ENCODE results near the gene OSTM1. TPM values are rescaled to one million over a fixed set of nuclear protein-coding genes. Genes with fewer than 3 reads are reported as not detected.

The OSTM1 gene
- total RNA-seq, 1 experiment from 2014 or later: 20.9 TPM

DNA sequence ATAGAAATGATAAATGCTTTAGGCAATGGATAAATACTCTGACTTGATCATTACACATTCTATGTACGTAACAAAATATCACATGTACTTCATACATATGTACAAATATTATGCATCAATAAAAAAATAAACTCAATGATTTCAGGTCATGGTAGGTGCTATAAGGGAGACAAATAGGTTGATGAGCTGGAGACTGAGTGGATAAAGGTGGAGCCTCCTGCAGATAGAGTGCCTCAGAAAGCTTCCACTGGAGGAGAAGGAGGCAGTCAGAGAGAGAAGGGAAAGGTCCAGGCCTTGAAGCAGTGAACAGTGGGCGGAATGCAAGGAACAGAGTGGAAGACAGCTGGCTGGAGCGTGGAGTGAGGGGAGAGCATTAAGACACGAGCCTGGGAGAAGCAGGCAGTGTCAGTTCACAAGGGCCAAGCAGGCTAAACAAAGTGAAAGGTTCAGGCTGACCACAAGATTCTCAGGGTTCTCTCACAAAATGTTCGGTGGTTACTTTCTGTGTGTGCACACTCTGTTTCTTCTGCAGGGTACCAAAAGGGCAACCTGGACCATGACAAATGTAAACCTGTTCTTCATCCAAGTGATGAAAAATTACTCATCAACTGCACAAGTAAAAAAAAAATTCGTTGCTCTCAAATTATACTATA lies 60.6 kb downstream of the OSTM1 start:
- TF ChIP-seq CTCF (conservative IDR thresholded peaks at IDR 0.05): no peak
- no peak overlapping the region for H3K4ac ChIP-seq (ENCODE audit: low read depth, low read length)
- H3K9me3 ChIP-seq (ENCODE audit: control insufficient read depth, low read depth, low read length): peaks cover 10% of the 10 kb centered on the region
- no peak overlapping the region for H2BK5ac ChIP-seq (ENCODE audit: insufficient read length, low read length)
- H2BK15ac ChIP-seq (ENCODE audit: low read depth, low read length): no peak overlapping the region
- no peak overlapping the region for H3K27ac ChIP-seq (ENCODE audit: insufficient read length, low read depth, low read length)
- no peaks in the 10 kb centered on the region for H3K79me1 ChIP-seq (ENCODE audit: insufficient read depth, low read depth, low read length, poor library complexity, severe bottlenecking)
- H3K9me3 Mint-ChIP-seq: peaks cover 41 to 44% of the 10 kb centered on the region in 2 experiments
- H3T11ph ChIP-seq (ENCODE audit: low read length): no peak overlapping the region
- peaks cover 19 to 40% (median 37%) of the 10 kb centered on the region in 3 experiments for H3K36me3 Mint-ChIP-seq (ENCODE audit: insufficient read depth in 1 of 3, low read depth in 3 of 3)
- H3K4me3 Mint-ChIP-seq: no peak overlapping the region
- no peak overlapping the region for H4K5ac ChIP-seq (ENCODE audit: insufficient read length, low read depth, low read length)
- no peak overlapping the region for H3K4me2 ChIP-seq (ENCODE audit: insufficient read depth, insufficient read length, low read length)
- no peak overlapping the region for H2AK5ac ChIP-seq (ENCODE audit: insufficient read length, low read length)
- no peaks in the 10 kb centered on the region for H3K79me2 ChIP-seq (ENCODE audit: insufficient read depth, low read length)
- no peaks in the 10 kb centered on the region for H3K23me2 ChIP-seq (ENCODE audit: insufficient read length, low read depth, low read length, poor library complexity, severe bottlenecking)
- no peak overlapping the region for H4K91ac ChIP-seq (ENCODE audit: insufficient read length, low read depth, low read length)
- H2BK120ac ChIP-seq (ENCODE audit: low read depth, low read length, poor library complexity, severe bottlenecking): no peak overlapping the region
- H3K27ac Mint-ChIP-seq: no peak overlapping the region
- WGBS (ENCODE audit: extremely low coverage, insufficient read length, low lambda C conversion rate): no CpG with 5 or more reads among the region's 6 CpGs
- H2BK12ac ChIP-seq (ENCODE audit: insufficient read length, low read depth, low read length): no peak overlapping the region
- no peaks in the 10 kb centered on the region for H3K4me1 Mint-ChIP-seq
- H3K9ac ChIP-seq (ENCODE audit: extremely low read depth, insufficient read length, low read length): no peak overlapping the region
- no peak overlapping the region for H3K23ac ChIP-seq (ENCODE audit: insufficient read length, low read depth, low read length)
- no peak overlapping the region for H4K8ac ChIP-seq (replicated peaks; ENCODE audit: insufficient read length, low read depth, low read length)
- no peak for DNase-seq
- no peak overlapping the region for H3K56ac ChIP-seq (ENCODE audit: insufficient read length, low read depth, low read length)
- no peaks in the 10 kb centered on the region for H3K4me1 ChIP-seq (ENCODE audit: insufficient read depth, low read length)
- H2BK20ac ChIP-seq (ENCODE audit: low read depth, low read length, poor library complexity, severe bottlenecking): no peak overlapping the region
- H3K27me3 ChIP-seq (ENCODE audit: insufficient read depth, low read length): no peaks in the 10 kb centered on the region
- H4K20me1 ChIP-seq (ENCODE audit: control insufficient read depth, insufficient read depth, insufficient read length): no peaks in the 10 kb centered on the region
- H3K18ac ChIP-seq (ENCODE audit: insufficient read length, low read depth, low read length): no peak overlapping the region
- H3K27me3 Mint-ChIP-seq (ENCODE audit: low read depth): peaks cover 2% of the 10 kb centered on the region
- H3K14ac ChIP-seq (ENCODE audit: insufficient read depth, low read length): no peak overlapping the region
- no peak overlapping the region for H2AFZ ChIP-seq (ENCODE audit: low read length)

Data from H9 (cell line).